ENCODE results near the gene CR2. TPM values are rescaled to one million over a fixed set of nuclear protein-coding genes. Genes with fewer than 3 reads are reported as not detected.
"Not testable (repeated sequence)": the region's sequence is repeated elsewhere in the genome, so short reads cannot be mapped to it uniquely, and the experiment has no call there.

CR2 gene
- total RNA-seq, 1 experiment from 2014 or later = 1.8 TPM

DNA sequence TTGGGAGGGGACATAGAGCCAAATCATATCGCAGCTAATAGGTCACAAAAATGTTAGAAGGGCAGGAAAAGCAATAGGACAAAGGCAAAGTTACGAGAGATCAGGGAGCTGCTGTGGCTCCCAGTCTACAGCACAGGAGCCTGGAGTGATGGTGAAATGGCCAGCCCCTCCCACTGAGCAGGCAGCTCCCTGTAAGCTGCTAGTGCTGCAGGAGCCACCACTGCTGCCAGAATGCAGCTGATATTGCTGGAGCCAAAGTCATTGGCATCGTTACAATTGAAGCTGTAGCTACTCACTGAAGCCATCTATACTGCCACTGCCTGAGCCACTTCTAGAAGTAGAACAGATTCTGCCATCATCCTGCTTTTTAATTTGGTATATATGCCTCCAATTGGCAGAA lies 71.1 kb downstream of the CR2 start:
- H3K27me3 ChIP-seq (ENCODE audit: insufficient read depth, low read length); H4K20me1 ChIP-seq (ENCODE audit: control insufficient read depth, insufficient read depth, insufficient read length); H3K36me3 Mint-ChIP-seq (ENCODE audit: insufficient read depth in 1 of 3, low read depth in 3 of 3); H3K23me2 ChIP-seq (ENCODE audit: insufficient read length, low read depth, low read length, poor library complexity, severe bottlenecking); DNase-seq; H4K8ac ChIP-seq (replicated peaks; ENCODE audit: insufficient read length, low read depth, low read length); H2AFZ ChIP-seq (ENCODE audit: low read length); H3K4me3 Mint-ChIP-seq; H3K18ac ChIP-seq (ENCODE audit: insufficient read length, low read depth, low read length); H3K9ac ChIP-seq (ENCODE audit: extremely low read depth, insufficient read length, low read length); H3K27ac ChIP-seq (ENCODE audit: insufficient read length, low read depth, low read length); H2BK5ac ChIP-seq (ENCODE audit: insufficient read length, low read length); H2BK120ac ChIP-seq (ENCODE audit: low read depth, low read length, poor library complexity, severe bottlenecking); H2BK15ac ChIP-seq (ENCODE audit: low read depth, low read length); H4K91ac ChIP-seq (ENCODE audit: insufficient read length, low read depth, low read length); H3K23ac ChIP-seq (ENCODE audit: insufficient read length, low read depth, low read length); H3K9me3 ChIP-seq (ENCODE audit: control insufficient read depth, low read depth, low read length); H2BK12ac ChIP-seq (ENCODE audit: insufficient read length, low read depth, low read length); H3K27me3 Mint-ChIP-seq (ENCODE audit: low read depth); H2BK20ac ChIP-seq (ENCODE audit: low read depth, low read length, poor library complexity, severe bottlenecking); H3K9me3 Mint-ChIP-seq; H3K79me1 ChIP-seq (ENCODE audit: insufficient read depth, low read depth, low read length, poor library complexity, severe bottlenecking); H3K4me1 Mint-ChIP-seq; H3K4me2 ChIP-seq (ENCODE audit: insufficient read depth, insufficient read length, low read length); H3T11ph ChIP-seq (ENCODE audit: low read length); H3K14ac ChIP-seq (ENCODE audit: insufficient read depth, low read length); H3K27ac Mint-ChIP-seq; H3K79me2 ChIP-seq (ENCODE audit: insufficient read depth, low read length); H4K5ac ChIP-seq (ENCODE audit: insufficient read length, low read depth, low read length); H3K4me1 ChIP-seq (ENCODE audit: insufficient read depth, low read length); H3K4ac ChIP-seq (ENCODE audit: low read depth, low read length); H2AK5ac ChIP-seq (ENCODE audit: insufficient read length, low read length); H3K56ac ChIP-seq (ENCODE audit: insufficient read length, low read depth, low read length): not testable (repeated sequence)
- WGBS (ENCODE audit: extremely low coverage, insufficient read length, low lambda C conversion rate) = no CpG with 5 or more reads among the region's 3 CpGs

- DNase-seq; H2BK20ac ChIP-seq (ENCODE audit: low read depth, low read length, poor library complexity, severe bottlenecking); H3T11ph ChIP-seq (ENCODE audit: low read length); H2AK5ac ChIP-seq (ENCODE audit: insufficient read length, low read length); H4K8ac ChIP-seq (replicated peaks; ENCODE audit: insufficient read length, low read depth, low read length); H3K23me2 ChIP-seq (ENCODE audit: insufficient read length, low read depth, low read length, poor library complexity, severe bottlenecking); H3K14ac ChIP-seq (ENCODE audit: insufficient read depth, low read length); H3K4me1 ChIP-seq (ENCODE audit: insufficient read depth, low read length); H3K9me3 ChIP-seq (ENCODE audit: control insufficient read depth, low read depth, low read length); H2BK15ac ChIP-seq (ENCODE audit: low read depth, low read length); H3K27ac Mint-ChIP-seq; H3K9me3 Mint-ChIP-seq; H4K5ac ChIP-seq (ENCODE audit: insufficient read length, low read depth, low read length); H2BK12ac ChIP-seq (ENCODE audit: insufficient read length, low read depth, low read length); H2BK120ac ChIP-seq (ENCODE audit: low read depth, low read length, poor library complexity, severe bottlenecking); H2BK5ac ChIP-seq (ENCODE audit: insufficient read length, low read length); H3K27me3 Mint-ChIP-seq (ENCODE audit: low read depth); H2AFZ ChIP-seq (ENCODE audit: low read length); H3K23ac ChIP-seq (ENCODE audit: insufficient read length, low read depth, low read length); H3K79me1 ChIP-seq (ENCODE audit: insufficient read depth, low read depth, low read length, poor library complexity, severe bottlenecking); H3K4me1 Mint-ChIP-seq; H3K56ac ChIP-seq (ENCODE audit: insufficient read length, low read depth, low read length); H3K79me2 ChIP-seq (ENCODE audit: insufficient read depth, low read length); H3K4ac ChIP-seq (ENCODE audit: low read depth, low read length); H3K36me3 Mint-ChIP-seq (ENCODE audit: insufficient read depth in 1 of 3, low read depth in 3 of 3); H3K27me3 ChIP-seq (ENCODE audit: insufficient read depth, low read length); H4K20me1 ChIP-seq (ENCODE audit: control insufficient read depth, insufficient read depth, insufficient read length); H3K18ac ChIP-seq (ENCODE audit: insufficient read length, low read depth, low read length); H4K91ac ChIP-seq (ENCODE audit: insufficient read length, low read depth, low read length); H3K27ac ChIP-seq (ENCODE audit: insufficient read length, low read depth, low read length); H3K4me2 ChIP-seq (ENCODE audit: insufficient read depth, insufficient read length, low read length); H3K9ac ChIP-seq (ENCODE audit: extremely low read depth, insufficient read length, low read length); H3K4me3 Mint-ChIP-seq: not testable (repeated sequence)
- WGBS (ENCODE audit: extremely low coverage, insufficient read length, low lambda C conversion rate) = no CpG with 5 or more reads among the region's 1 CpG
Observed at GRCh38 chr1:207528401-207528800, 74.3 kb downstream of the CR2 start.

Measured in H9 (cell line).